Glomerular visceral epithelial cell (primary cell): ENCODE measurements around the gene ATP13A3.

Experiments used
- DNase-seq: peaks from one replicate; pipeline ENCODE4 v3.0.0-alpha.2; 2016; ENCODE audit errors: extremely low spot score

Gene ATP13A3

DNA sequence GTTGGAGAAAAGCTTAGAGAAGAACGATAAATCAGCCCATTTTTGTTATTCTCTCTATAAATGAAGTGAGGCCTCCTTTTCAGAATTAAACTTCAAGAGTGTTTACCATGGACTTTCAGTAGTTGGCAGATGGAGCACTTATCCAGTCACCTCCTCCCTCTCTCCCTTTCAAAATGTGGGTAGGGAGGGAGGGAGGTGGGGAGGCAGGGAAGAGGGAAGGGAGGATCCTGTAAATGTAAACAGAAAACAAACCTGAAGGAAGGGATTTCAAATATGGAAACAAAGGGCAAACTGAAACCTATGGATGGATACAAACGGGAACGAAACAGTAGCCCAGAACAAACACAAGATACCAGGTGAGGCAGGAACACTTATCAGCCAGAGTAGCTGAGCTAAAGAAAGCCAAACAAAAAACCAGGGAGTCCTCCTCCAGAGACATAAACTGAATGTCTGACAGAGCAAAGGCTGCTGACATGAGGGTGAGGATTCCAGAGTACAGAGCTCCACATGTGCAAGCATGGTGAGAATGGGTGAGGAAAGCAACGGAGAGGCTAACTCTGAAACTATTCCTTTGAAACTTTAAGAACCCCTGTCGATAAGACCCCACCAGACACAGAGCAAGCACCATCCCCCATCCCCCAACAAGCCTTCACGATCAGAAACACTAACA lies 46.8 kb downstream of the ATP13A3 start:
- no peak for DNase-seq

GRCh38 chr3:194434503-194434902 lies 52.3 kb downstream of the ATP13A3 start:
- DNase-seq, result no peak

DNA sequence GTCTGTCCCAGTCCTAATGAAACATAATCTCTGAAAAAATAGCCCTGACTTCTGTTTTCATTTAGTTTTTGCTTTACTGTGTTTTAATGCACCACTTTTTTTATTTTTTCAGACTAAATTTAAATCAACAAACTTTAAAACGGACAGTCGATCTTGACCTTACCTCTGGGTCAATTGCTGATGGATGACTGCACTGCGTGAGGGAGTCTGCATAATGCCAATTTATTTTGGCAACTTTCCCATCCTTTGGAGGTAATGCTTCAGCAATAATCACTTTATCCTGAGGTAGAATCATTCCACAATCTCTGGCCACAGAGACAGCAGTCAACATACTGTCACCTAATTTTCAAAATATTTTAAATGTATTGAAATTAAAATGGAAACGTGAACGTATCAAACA lies 55.2 kb downstream of the ATP13A3 start:
- DNase-seq, result peak; percentile 19

- no peak for DNase-seq
These were observed 61.4 kb downstream of the ATP13A3 start for GRCh38 chr3:194425399-194425798.

- no peak for DNase-seq
These were observed 61.8 kb downstream of the ATP13A3 start for GRCh38 chr3:194424953-194425352.

GRCh38 chr3:194424373-194424772 lies 62.4 kb downstream of the ATP13A3 start:
- no peak for DNase-seq

DNA sequence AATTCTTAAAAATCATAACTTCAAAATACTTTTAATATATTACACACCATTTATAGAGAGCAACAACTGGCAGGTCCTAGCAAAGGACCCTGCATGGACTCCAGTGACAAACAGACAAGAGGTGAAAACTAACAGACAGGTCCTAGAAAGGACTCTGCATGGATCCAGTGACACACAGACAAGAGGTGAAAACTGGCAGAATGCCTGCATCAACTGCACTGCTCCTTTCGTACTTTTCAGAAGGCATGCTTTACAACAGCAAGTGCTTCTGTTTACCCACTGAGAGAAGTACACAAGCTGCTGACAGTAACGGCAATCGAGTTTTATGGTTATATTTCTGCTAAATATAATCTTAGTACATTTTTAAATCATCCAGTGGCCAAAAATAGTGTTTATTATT lies 63.5 kb downstream of the ATP13A3 start:
- no peak for DNase-seq

DNA sequence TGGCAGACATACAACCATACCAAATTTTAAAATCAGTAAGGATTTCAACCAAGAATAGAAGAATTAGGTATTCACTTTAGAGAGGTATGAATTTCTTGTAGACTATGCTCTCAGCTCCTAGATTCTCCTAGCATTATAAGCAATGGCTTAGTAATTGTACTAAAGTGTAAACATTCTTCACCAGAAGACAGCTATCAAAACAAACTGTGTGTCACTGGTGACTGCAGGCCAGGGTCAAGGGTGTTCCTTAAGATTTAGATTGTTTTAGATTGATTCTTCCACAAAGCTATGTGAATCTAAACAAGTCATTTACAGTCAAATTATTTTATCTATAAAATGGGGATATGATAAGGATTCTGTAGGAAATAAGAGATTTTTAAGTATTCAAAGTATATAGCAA lies 64.6 kb downstream of the ATP13A3 start:
- no peak for DNase-seq

- no peak for DNase-seq
These were observed 68.1 kb downstream of the ATP13A3 start for GRCh38 chr3:194418671-194419070.

DNA sequence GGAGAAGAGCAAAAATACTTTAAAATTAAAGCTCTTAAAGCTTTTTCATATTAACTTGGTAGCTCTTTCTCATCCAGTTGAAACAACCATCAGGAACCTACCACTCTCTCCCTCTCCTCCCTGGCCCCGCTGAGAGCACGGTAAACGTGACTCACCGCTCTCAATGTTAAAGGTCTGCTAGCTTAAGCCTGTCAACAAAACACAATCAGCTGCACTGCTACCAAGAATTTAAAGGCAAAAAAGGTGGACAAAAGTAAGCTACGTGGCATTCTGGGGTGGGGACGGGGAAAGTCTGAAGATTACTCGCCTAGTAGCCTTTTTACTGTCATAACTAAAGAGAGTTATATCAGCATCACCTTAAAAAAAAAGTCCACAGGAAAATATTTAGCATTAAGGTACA lies 79.4 kb downstream of the ATP13A3 start:
- peak; percentile 43 for DNase-seq

- no peak for DNase-seq
These were observed 81.0 kb downstream of the ATP13A3 start for GRCh38 chr3:194405766-194406165.

DNA sequence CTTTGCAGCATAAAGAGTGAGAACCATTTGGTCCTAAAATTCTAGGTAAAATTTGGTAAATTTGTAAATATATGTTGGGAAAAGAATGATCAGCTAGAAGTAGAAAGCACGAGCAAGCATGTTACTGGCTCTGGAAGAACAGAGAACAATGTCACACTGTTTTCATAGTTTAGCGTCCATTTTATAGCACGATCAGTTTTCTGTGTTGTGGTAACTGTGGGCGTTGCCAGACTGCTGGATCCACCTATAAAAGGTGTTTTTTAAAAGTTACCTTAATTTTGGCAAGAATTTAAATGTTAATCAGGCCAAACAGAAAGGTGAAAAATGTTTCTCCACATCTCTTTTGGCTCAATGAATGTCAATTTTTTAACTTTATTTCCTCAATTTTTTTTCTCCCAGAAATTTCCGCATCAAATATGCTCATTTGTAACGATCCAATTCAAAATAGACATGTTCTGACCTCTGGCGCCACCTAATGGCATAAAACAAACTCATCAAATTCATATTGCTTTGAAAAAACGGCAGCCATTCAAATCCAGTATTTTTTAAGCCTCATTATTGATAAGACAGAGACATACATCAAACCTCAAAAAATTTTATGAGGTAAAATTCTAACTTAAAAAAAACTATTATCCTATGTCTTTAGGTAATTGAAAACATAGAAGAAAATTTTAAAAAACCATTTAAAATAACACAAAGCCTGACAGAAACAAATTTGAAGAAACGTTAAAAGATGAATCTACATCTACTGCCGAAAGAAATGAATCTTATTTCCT lies 82.2 kb downstream of the ATP13A3 start:
- peak; percentile 56 for DNase-seq

- no peak for DNase-seq
These were observed 84.9 kb downstream of the ATP13A3 start for GRCh38 chr3:194401868-194402329.

DNA sequence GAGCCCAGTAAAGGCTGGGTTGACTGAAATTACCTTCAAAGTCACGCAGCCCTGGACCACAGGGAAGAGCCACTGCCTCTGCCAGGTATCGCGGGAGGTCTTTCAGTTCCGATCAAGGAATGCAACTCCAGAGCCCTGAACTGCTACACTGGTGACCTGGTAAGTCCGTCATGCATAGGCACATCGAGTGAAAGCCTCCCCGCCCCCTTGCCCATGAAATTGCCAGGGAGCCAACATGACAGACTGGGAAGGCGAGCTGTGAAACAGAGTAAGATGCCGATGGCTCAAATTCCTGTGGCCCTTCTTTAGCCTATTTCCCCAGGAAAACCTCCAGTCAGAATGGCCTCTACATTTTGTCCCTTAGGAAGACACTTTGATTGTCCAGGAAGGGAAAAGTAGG lies 85.5 kb downstream of the ATP13A3 start:
- DNase-seq, result no peak

GRCh38 chr3:194399874-194400411 lies 86.9 kb downstream of the ATP13A3 start:
- no peak for DNase-seq

DNA sequence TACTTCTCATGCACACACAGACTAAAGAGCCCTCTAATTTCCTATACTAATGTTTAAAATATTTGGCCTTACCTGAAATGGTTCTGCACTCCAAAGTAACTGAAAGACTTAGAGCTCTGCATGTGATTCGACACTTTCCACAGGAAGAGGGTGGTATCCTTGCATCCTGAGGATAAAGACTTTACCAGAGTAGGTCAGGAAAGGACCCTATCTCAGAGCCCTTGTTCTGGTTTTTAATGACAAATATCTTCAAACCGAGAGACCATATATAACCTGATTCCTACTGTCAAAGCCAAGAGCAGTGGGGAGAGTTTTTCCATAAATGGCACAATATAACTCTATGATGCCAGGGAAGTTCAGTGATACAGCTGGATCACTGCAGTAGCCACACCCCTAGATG lies 87.6 kb downstream of the ATP13A3 start, which contains the start of gene GP5:
GP5 (minus strand) TSS at position 101 of the 400 bp plus-strand sequence. CDS start 984 bp downstream, outside the sequence.
- DNase-seq, result no peak

DNA sequence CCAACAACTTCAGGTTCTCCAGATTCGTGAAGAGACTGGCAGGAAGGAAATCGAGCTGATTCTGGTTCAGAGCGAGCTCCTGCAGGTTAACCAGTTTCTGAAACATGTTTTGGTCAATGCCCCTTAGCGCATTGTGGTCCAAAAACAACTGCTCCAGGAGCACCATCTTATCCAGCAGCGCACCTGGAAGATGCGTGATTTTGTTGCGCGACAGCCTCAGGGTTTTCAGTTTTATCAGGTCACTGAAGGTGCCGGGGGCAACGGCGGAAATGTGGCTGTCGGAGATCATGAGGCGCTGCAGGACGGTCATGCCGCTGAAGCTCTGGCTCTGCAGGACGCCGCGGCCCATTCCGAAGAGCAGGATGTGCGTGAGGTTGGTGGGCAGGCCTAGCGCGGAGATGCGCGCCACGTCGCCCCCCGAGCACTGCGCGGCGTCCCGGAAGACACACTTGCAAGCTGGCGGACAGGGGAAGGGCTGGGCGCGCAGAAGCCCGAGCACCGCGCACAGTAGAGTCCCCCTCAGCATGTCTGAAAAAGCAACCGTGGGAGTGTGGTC lies 89.0 kb downstream of the ATP13A3 start:
- DNase-seq, result no peak

GRCh38 chr3:194396859-194397756 lies 89.7 kb downstream of the ATP13A3 start:
- no peak for DNase-seq

DNA sequence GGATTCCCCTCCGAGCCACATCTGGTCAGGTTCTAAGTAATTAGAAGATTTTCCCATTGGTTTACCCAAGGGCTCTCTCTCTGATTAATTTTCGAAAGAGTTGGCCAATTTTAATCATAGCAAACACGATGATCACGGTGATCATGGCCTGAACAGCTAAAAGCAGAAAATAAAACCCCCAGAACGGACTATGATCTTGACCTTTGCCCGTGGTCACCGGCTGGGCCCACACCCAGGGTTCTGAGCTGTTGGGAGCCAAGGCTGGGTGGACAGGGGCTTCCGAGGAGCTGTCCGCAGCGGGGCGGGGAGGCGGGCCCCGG lies 90.3 kb downstream of the ATP13A3 start:
- no peak for DNase-seq

- no peak for DNase-seq
These were observed 90.8 kb downstream of the ATP13A3 start for GRCh38 chr3:194395778-194396538.

DNA sequence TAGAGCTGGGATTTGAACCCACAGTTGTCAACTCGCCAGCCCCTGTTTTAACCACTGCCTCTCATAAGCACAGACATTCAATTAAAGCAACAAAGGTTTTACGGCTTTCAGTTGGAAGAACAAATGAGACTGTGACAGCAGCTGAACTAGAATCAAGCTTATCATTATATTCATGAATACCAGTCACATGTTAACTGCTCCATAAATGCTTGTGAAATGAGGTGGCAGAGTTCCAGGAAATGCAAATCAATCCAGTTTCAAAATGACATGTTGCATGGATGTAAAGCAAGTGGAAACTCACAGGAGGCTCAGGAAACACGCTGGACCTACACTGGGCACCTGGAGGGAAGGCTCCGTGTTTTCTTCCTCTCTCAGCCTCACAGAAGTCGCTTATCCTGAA lies 91.6 kb downstream of the ATP13A3 start:
- no peak for DNase-seq
